Measurements from ENCODE around the gene FAM118B. TPM values are rescaled to one million over a fixed set of nuclear protein-coding genes. Genes with fewer than 3 reads are reported as not detected.
A peak's percentile ranks its signal among the peaks of the same experiment; 100 is the strongest.

Gene FAM118B
- 26.7 TPM for total RNA-seq
- long read RNA-seq, transcript FAM118B-209 (9 exons, 2,402 nt) = major isoform, 13 of 25 reads
- long read RNA-seq, partial matches to known transcripts = 3 of 25 reads
- long read RNA-seq, other reads (novel, unspliced or antisense) = 8 of 25 reads

DNA sequence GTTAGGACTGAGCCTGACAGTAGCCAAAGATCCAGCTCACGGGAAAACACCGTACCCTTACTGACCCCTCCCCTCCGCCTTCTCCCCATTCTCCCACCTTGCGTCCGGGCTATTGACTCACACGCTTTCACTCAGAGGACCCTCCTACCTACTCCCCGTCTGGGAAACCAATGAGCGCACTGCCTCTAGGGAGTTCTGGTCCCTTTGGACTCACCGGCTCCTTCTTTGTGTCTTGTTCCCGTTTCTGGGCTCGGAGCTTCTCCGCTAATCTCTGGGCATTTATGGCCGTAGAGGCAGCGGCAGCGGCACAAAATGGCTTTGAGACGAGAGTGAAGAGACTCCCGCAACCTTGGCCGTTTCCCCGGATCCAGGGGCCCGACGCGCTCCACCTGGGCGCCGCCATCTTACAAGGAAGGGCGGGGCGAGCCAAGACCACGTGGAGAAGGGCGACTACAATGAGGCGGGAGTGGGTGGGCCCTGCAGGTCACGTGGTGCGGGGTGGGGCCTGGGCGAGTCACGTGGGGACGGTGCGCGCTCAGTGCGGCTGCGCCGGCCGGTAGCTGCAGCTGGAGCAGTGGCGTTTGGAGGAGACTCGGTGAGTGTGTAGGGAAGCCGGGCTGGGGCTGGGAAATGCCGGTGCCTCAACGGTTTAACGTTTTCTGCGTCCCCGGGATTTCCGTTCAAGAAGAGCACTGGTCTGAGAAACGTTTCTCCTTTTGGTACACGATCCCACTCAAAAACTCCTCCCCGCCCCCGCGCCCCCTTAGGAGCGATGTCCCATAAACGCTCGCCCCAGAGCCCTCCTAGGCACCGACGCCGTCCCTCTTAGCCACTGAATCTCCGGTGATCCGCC lies at the start of gene FAM118B, which contains the start of gene RPUSD4:
FAM118B (plus strand) TSS at position 547 of the 853 bp plus-strand sequence. CDS start 23,220 bp downstream, outside the sequence.
RPUSD4 (minus strand) TSS at position 415 of the 853 bp plus-strand sequence; CDS start at position 403, 12 bp downstream.
- H3K27ac ChIP-seq (replicated peaks) = peak within 1 kb of the TSS; percentile 83
- peak within 1 kb of the TSS; percentile 92 for H3K4me3 ChIP-seq
- DNase-seq = peak; percentile 99
- peaks cover 68% of the 10 kb centered on the region for H3K4me1 ChIP-seq
- TF ChIP-seq, protein P1, sequence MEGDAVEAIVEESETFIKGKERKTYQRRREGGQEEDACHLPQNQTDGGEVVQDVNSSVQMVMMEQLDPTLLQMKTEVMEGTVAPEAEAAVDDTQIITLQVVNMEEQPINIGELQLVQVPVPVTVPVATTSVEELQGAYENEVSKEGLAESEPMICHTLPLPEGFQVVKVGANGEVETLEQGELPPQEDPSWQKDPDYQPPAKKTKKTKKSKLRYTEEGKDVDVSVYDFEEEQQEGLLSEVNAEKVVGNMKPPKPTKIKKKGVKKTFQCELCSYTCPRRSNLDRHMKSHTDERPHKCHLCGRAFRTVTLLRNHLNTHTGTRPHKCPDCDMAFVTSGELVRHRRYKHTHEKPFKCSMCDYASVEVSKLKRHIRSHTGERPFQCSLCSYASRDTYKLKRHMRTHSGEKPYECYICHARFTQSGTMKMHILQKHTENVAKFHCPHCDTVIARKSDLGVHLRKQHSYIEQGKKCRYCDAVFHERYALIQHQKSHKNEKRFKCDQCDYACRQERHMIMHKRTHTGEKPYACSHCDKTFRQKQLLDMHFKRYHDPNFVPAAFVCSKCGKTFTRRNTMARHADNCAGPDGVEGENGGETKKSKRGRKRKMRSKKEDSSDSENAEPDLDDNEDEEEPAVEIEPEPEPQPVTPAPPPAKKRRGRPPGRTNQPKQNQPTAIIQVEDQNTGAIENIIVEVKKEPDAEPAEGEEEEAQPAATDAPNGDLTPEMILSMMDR (IDR thresholded peaks at IDR 0.05; ENCODE audit: borderline replicate concordance) = no peak
- no peaks in the 10 kb centered on the region for H3K9me3 ChIP-seq (replicated peaks)
- intact Hi-C loops (cut with micrococcal nuclease) = no loop called here
- H3K27me3 ChIP-seq (ENCODE audit: low read depth) = no peaks in the 10 kb centered on the region
- peaks cover 23% of the 10 kb centered on the region for H3K36me3 ChIP-seq

DNA sequence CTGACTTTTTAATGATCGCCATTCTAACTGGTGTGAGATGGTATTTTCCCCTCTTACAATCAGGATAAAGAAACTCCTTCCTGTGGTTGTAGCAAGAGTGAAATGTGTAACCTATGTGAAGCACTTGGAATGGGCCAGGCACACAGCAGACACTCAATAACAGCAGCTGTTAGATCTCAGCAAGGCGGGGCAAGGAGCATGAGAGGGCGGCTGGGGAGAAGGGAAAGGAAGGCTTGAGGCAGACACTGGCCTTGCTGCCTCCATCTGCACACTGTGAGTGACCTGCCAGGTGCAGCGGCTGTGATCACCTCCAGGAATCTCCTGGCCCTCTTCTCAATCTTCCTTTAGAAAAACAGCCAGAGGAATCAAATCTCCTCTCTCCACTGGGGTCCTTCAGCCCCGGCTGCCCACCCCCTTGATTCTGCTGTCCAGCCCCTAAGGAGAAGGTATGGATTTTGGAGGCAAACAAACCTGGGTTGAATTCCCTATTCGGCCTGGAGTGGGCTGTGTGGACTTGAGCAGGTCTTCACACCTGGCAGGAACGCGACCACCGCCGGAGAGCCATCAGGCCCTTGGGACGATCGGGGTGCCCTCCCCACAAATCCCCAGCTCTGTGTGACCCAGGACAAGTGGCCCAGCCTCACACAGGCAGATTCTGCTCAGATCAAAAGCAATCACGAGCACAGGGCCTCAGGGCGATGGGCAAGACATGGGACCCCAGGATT lies 49.1 kb upstream of the FAM118B start:
- Histone ChIP-seq H3K4me3 (no peak overlapping the region), H3K36me3 (no peaks in the 10 kb centered on the region), H3K27me3 (ENCODE audit: low read depth) (peaks cover 15% of the 10 kb centered on the region), H3K9me3 (replicated peaks) (no peaks in the 10 kb centered on the region), H3K27ac (replicated peaks) (no peak overlapping the region), H3K4me1 (no peaks in the 10 kb centered on the region)
- intact Hi-C loops (cut with micrococcal nuclease) = no loop called here
- TF ChIP-seq, protein P1 (IDR thresholded peaks at IDR 0.05; ENCODE audit: borderline replicate concordance) = no peak
- no peak for DNase-seq

DNA sequence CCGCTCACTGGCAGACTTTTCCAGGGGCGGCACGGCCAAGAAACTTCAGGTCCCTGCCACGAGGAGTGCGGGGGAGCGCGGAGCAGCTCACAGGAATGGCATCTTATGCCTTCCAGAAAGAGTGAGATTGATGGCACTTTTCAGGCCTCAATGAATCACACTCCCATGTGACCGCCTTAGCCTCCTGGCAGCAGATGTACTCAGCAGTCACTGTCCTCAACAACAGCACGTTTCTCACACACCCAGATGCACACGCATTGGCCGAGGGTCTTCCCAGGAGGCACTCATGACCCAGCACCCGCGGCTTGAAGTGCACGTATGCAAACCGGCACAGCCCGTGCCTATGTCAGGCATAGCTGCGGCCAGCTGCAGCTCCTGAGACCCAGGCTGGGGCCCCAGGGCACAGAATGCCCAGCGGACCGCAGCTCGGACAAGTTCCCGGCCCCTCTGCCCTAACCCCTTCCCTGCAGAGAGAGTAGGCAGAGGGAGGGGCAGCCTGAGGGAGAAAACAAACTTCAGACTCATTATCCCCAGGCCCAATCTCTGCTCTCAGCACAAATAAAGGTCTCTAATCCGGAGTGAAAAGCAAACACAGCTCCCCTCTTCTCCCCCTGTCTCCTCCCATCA lies 48.4 kb upstream of the FAM118B start:
- intact Hi-C loops (cut with micrococcal nuclease) = no loop called here
- H3K36me3 ChIP-seq = no peaks in the 10 kb centered on the region
- no peak for DNase-seq
- H3K4me3 ChIP-seq = no peak overlapping the region
- no peaks in the 10 kb centered on the region for H3K4me1 ChIP-seq
- TF ChIP-seq, protein P1 (IDR thresholded peaks at IDR 0.05; ENCODE audit: borderline replicate concordance) = no peak
- peaks cover 15% of the 10 kb centered on the region for H3K27me3 ChIP-seq (ENCODE audit: low read depth)
- H3K27ac ChIP-seq (replicated peaks) = no peak overlapping the region
- H3K9me3 ChIP-seq (replicated peaks) = no peaks in the 10 kb centered on the region

DNA sequence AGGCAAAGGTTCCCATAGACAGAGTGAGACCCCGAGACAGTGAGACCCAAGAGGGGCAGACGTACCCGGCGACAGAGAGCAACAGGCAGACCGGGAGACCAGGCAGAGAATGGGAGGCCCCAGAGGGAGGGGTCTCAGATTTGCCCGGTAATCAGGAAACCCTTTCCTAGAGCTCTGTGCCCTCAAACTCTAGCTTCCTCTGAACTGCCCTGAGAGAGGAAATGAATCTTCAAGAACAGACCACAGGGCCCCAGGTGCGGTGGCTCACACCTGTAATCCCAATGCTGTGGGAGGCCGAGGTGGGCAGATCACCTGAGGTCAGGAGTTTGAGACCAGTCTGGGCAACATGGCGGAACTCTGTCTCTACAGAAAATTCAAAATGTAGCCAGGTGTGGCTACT lies 47.8 kb upstream of the FAM118B start:
- DNase-seq = no peak
- intact Hi-C loops (cut with micrococcal nuclease) = no loop called here
- Histone ChIP-seq H3K27me3 (ENCODE audit: low read depth) (peaks cover 15% of the 10 kb centered on the region), H3K4me3 (no peak overlapping the region), H3K27ac (replicated peaks) (no peak overlapping the region), H3K36me3 (no peaks in the 10 kb centered on the region), H3K9me3 (replicated peaks) (no peaks in the 10 kb centered on the region), H3K4me1 (no peaks in the 10 kb centered on the region)
- TF ChIP-seq, protein P1 (IDR thresholded peaks at IDR 0.05; ENCODE audit: borderline replicate concordance) = no peak

DNA sequence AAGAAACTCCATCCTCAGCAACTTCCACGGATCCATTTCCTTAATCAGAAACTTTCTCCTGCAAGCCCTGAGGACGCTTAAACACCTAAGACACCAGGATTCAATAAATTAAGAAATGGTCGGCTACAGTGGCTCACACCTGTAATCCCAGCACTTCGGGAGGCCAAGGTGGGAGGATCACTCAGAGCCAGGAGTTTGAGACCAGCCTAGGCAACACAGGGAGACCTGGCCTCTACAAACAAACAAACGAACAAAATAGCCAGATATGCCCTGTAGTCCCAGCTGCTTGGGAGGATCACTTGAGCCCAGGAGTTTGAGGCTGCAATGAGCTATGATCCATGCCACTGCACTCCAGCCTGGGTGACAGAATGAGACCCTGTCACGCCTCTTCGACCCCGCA lies 46.8 kb upstream of the FAM118B start:
- Histone ChIP-seq H3K9me3 (replicated peaks) (no peaks in the 10 kb centered on the region), H3K4me3 (no peak overlapping the region), H3K4me1 (no peaks in the 10 kb centered on the region), H3K27ac (replicated peaks) (no peak overlapping the region), H3K27me3 (ENCODE audit: low read depth) (peaks cover 15% of the 10 kb centered on the region), H3K36me3 (no peaks in the 10 kb centered on the region)
- TF ChIP-seq, protein P1 (IDR thresholded peaks at IDR 0.05; ENCODE audit: borderline replicate concordance) = no peak
- peak; percentile 0 for DNase-seq
- intact Hi-C loops (cut with micrococcal nuclease) = no loop called here

All from left ventricle myocardium inferior (tissue), 1 donor.